ENCODE results near the gene DCN.

DCN gene

GRCh38 chr12:91100906-91101305 is 81.7 kb downstream of the DCN start:
- DNase-seq (ENCODE audit: low read depth): no peak

GRCh38 chr12:91099836-91100235 is 82.8 kb downstream of the DCN start:
- no peak for DNase-seq (ENCODE audit: low read depth)

- no peak for DNase-seq (ENCODE audit: low read depth)
These were observed 83.3 kb downstream of the DCN start for GRCh38 chr12:91099341-91099740.

DNA sequence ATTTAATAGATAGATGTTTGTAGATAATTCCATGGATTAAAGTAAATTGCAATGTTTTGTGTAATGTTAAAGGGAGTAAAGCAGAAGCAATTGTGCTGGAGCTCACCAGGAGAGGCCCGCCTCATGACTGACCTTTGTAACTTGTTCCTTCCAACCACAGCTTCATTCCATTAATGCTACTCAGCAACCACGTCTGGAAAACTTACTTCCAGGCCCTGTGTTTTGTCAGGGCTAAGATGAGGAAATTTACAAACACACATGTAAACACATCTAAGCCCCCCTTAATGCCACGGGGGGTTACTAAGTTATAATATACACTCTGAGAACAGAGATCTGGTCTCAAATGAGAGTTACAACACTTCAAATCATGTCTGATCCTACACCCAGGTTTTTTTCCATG is 83.7 kb downstream of the DCN start:
- no peak for DNase-seq (ENCODE audit: low read depth)

GRCh38 chr12:91098461-91098860 is 84.2 kb downstream of the DCN start:
- DNase-seq (ENCODE audit: low read depth): no peak

- no peak for DNase-seq (ENCODE audit: low read depth)
These were observed 87.7 kb downstream of the DCN start for GRCh38 chr12:91094957-91095356.

DNA sequence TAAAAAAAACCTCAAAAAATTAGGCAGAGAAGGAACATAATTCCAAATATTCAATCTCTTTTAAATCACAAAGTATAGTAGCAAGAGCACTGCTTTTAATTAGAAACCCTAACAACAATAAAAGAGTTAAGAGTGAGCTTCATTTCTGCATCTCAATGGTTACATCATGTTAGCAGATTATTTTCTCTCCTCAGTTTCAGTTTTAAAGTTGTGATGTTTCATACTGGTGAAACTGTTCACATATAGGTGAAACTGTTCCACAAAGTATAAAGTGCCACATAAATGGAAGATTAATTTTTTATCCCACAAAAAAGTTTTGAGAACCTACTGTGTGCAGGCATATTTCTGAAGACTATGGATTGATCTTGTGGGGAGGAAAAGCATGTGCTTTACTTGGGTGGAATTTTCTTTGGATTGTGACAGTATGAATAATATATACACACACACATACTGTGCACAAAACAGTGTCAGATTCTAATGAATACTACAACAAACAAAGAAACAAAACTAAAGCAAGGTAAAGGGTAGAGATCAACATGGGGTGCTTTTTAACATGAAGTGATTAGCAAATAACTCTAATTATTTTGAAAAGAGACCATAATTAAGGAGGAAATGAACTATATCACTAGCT is 88.5 kb downstream of the DCN start:
- DNase-seq (ENCODE audit: low read depth): no peak

GRCh38 chr12:91093341-91093740 is 89.3 kb downstream of the DCN start:
- DNase-seq (ENCODE audit: low read depth): no peak

DNA sequence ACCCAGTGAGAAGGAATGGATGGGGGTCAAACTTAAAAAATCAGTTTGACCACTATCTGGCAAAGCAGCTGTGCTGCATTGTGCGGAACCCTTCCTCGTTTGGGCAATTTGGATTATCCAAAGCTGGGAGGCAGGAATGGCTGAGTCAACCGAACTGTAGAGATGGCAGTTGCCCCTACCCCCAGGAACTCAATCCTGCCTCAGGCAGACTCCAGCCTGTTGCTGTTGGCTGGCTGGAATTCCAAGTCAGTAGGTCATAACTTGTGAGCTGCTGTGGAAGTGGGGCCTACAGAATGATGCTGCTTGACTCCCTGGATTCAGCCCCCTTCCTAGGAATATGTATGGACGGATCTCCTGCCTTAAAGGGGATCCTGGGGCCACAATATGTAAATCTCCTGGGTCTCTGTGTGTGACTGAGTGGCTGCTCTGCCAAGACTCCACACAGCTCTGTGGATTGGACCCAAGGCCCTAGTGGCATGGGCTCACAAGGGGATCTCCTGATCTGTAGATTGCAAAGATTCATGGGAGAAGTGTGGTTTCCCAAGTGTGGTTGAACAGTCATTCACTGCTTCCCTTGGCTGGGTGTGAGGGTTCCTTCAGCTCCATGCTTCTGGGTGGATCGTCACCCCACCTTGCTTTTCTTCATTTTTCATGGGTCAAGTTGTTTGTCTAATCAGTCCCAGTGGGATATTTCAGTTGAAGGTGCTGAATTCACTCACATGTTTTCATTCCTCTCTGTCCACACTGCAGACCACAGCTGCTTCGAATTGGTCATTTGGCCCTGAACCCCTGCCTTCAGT is 90.5 kb downstream of the DCN start:
- DNase-seq (ENCODE audit: low read depth): no peak
